PFSK-1 (cell line): Measurements from ENCODE around the gene GNB1.

Experiments
- FOXP2 ChIP-seq: optimal IDR thresholded peaks from 2 replicates; pipeline ENCODE3; 2011; ENCODE audit warnings: borderline replicate concordance, control low read depth, inconsistent platforms; ENCODE audit not compliant: insufficient read depth; ENCODE audit errors: extremely low read length, extremely low read depth
- POLR2AphosphoS5 ChIP-seq: IDR thresholded peaks from 2 replicates; pipeline ENCODE4 v1.6.1; 2012; ENCODE audit warnings: low read depth, mild to moderate bottlenecking, control low read depth, low read length, moderate library complexity
- SIN3A ChIP-seq: IDR thresholded peaks from 2 replicates; pipeline ENCODE4 v1.6.1; 2012; ENCODE audit warnings: mild to moderate bottlenecking, low read length, moderate library complexity, borderline replicate concordance; ENCODE audit not compliant: insufficient read depth
- TAF1 ChIP-seq: IDR thresholded peaks from 2 replicates; pipeline ENCODE4 v1.6.1; 2012; ENCODE audit warnings: low read length, control low read depth, borderline replicate concordance; ENCODE audit not compliant: insufficient read depth
- TF ChIP-seq, protein P1 (sequence below), 2 experiments: IDR thresholded peaks; 2 replicates each; pipeline versions ENCODE4 v1.6.1 to v1.8.0; 2011 to 2012; ENCODE audit warnings: low read depth in 2 of 2, low read length in 2 of 2, control low read depth in 1 of 2, inconsistent platforms in 1 of 2, mild to moderate bottlenecking in 1 of 2, moderate library complexity in 1 of 2; ENCODE audit not compliant: insufficient read depth in 1 of 2

Gene GNB1

DNA sequence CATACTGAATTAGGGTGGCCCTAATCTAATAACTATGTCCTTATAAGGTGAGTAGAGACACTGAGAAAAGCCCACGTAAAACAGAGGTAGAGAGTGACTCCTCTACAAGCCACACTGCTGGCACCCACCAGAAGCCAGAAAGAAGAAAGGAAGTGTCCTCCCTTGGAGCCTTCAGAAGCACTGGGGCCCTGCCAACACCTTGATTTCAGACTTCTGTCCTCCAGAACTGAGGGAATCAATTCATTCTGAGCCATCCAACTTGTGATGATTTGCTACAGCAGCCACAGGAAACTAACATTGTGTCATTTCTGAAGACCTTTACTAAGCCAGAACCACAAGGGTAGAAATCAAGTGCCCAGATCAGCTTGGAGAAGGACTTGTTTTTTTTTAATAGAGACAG is 15.0 kb downstream of the GNB1 start:
- no peak for TF ChIP-seq POLR2AphosphoS5
- TF ChIP-seq TAF1 = no peak
- no peak for TF ChIP-seq SIN3A
- TF ChIP-seq FOXP2 = no peak
- TF ChIP-seq, protein P1, sequence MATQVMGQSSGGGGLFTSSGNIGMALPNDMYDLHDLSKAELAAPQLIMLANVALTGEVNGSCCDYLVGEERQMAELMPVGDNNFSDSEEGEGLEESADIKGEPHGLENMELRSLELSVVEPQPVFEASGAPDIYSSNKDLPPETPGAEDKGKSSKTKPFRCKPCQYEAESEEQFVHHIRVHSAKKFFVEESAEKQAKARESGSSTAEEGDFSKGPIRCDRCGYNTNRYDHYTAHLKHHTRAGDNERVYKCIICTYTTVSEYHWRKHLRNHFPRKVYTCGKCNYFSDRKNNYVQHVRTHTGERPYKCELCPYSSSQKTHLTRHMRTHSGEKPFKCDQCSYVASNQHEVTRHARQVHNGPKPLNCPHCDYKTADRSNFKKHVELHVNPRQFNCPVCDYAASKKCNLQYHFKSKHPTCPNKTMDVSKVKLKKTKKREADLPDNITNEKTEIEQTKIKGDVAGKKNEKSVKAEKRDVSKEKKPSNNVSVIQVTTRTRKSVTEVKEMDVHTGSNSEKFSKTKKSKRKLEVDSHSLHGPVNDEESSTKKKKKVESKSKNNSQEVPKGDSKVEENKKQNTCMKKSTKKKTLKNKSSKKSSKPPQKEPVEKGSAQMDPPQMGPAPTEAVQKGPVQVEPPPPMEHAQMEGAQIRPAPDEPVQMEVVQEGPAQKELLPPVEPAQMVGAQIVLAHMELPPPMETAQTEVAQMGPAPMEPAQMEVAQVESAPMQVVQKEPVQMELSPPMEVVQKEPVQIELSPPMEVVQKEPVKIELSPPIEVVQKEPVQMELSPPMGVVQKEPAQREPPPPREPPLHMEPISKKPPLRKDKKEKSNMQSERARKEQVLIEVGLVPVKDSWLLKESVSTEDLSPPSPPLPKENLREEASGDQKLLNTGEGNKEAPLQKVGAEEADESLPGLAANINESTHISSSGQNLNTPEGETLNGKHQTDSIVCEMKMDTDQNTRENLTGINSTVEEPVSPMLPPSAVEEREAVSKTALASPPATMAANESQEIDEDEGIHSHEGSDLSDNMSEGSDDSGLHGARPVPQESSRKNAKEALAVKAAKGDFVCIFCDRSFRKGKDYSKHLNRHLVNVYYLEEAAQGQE (IDR thresholded peaks at IDR 0.05; ENCODE audit: insufficient read depth in 1 of 2, low read depth in 2 of 2, low read length in 2 of 2) = no peak

DNA sequence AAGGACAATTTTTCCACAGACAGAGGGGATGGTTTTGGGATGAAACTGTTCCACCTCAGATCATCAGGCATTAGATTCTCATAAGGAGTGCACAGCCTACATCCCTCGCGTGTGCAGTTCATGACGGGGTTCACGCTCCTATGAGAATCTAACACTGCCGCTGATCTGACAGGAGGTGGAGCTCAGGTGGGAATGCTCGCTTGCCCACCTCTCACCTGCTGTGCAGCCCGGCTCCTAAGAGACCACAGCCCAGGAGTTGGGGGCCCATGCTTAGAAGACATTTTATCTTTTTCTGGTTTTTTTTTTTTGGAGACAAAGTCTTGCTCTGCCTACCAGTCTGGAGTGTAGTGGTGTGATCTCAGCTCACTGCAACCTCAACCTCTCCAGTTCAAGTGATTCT is 16.0 kb downstream of the GNB1 start:
- TF ChIP-seq TAF1 = no peak

DNA sequence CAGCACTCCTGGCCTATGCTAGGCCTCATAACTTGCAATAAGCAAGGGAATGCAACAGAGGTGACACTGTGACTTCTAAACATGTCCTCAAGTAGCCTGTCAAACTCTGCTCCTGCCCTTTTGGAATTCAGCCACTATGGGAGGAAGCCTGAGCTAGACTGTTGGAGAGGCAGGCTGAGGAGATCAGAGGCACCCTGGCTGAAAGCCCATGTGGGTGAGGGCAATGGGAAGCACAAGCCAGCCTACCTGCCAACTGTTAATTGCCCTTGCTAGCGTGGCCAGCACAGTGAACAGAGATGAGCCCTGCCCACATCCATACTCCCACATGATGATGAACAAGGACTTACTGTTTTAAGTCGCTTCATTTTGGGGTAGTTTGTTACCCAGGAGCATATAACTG is 17.7 kb downstream of the GNB1 start:
- no peak for TF ChIP-seq TAF1
- TF ChIP-seq SIN3A = no peak
- TF ChIP-seq, protein P1 (IDR thresholded peaks at IDR 0.05; ENCODE audit: insufficient read depth in 1 of 2, low read depth in 2 of 2, low read length in 2 of 2) = no peak
- no peak for TF ChIP-seq POLR2AphosphoS5
- no peak for TF ChIP-seq FOXP2

DNA sequence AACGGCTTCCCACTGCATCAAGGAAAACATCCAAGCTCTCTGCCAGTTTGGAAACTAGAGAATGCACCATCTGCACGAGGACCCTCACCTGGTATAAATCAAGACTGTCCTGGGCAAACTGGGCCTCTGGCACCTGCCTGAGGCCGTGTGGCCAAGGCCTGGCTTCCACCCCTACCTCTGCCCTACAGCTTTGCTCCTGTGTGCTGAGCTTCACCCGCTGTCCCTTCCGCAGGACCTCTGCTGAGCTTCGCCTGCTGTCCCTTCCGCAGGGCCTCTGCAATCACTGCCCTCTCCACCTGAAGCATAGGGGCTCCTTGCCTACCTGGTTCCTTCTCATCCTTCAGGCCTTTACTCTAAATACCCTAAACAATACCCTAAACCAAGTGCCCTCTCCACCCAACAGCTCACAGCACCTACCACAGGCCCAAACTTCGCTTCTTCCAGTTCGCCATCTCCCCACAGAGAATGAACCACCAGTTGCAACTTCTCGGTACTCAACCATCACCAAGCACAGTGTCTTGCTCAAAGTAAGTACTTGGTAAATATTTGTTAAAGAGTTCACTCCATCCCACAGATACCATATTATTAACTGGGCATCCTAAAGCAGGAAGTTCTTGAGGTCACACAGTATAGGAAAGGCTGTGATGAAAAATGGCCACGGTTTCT is 18.4 kb downstream of the GNB1 start:
- TF ChIP-seq POLR2AphosphoS5 = no peak
- TF ChIP-seq TAF1 = no peak
- no peak for TF ChIP-seq SIN3A
- TF ChIP-seq, protein P1 (IDR thresholded peaks at IDR 0.05; ENCODE audit: insufficient read depth in 1 of 2, low read depth in 2 of 2, low read length in 2 of 2) = no peak
- no peak for TF ChIP-seq FOXP2

DNA sequence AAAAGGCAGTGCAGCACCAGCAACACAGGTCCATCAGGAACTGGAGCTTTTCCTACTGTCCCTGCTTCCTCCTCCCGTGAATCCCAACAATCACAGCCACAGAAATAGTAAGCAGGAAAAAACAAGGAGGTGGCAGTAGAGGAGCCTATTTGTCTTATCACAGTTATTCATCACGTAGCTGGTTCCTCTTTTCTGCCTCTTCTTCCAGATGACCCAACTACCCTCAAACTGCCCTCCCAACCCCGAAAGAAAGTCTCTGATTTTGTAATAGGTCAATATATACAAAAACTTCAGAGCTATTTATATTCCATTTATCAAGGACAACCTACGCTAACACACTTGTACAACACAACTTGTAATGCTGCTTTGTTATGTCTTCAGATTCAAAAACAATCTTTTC is 21.4 kb downstream of the GNB1 start:
- TF ChIP-seq FOXP2 (no peak), TAF1 (no peak), SIN3A (no peak), POLR2AphosphoS5 (no peak)
- TF ChIP-seq, protein P1 (IDR thresholded peaks at IDR 0.05; ENCODE audit: insufficient read depth in 1 of 2, low read depth in 2 of 2, low read length in 2 of 2) = no peak
